ENCODE measurements around the gene ADD3.

The ADD3 gene

GRCh38 chr10:110118891-110119621, 111.3 kb downstream of the ADD3 start:
- Histone ChIP-seq H3K27me3 (ENCODE audit: insufficient read depth, low read length, poor library complexity) (no peaks in the 10 kb centered on the region), H3K27ac (ENCODE audit: low read length) (no peak overlapping the region), H3K4me2 (ENCODE audit: insufficient read depth, low read length) (no peak overlapping the region), H3K79me2 (ENCODE audit: insufficient read depth, low read length) (no peaks in the 10 kb centered on the region), H3K36me3 (ENCODE audit: insufficient read depth, low read length) (peaks cover 76% of the 10 kb centered on the region), H4K20me1 (ENCODE audit: insufficient read depth, low read length) (no peaks in the 10 kb centered on the region), H3K9me3 (ENCODE audit: insufficient read depth, low read length, severe bottlenecking) (no peaks in the 10 kb centered on the region), H3K9ac (ENCODE audit: low read depth, low read length) (no peak overlapping the region), H2AFZ (ENCODE audit: low read depth, low read length) (no peak overlapping the region), H3K4me1 (ENCODE audit: insufficient read depth, low read length) (no peaks in the 10 kb centered on the region), H3K4me3 (ENCODE audit: low read depth in 1 of 2, low read length in 2 of 2) (no peak overlapping the region)
- TF ChIP-seq CTCF (IDR thresholded peaks at IDR 0.05; ENCODE audit: borderline replicate concordance, extremely low read depth, low read length, poor library complexity, severe bottlenecking) (no peak), EZH2 (IDR thresholded peaks at IDR 0.05; ENCODE audit: borderline replicate concordance, low read depth, low read length, severe bottlenecking) (no peak)
- ATAC-seq (ENCODE audit: insufficient read depth, low read depth), result no peak
- no peak for DNase-seq

DNA sequence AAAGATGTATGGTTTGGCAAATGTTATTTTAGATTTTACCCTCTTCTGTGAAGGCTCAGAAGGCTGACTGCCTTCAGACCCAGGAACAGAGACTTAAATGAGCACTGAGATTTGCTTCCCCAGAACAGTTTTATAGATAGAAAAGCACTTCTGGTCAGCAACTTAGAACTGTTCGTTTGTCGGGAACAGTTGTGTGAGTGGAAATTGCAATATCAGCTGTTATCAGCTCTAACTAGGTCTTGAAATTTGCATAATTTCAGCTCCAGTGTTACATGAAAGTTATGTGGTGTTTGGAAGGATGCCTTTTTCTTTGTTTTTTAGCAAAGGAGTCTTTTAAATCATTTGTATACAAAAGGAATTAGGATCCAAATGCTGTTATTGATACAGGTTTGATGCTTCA, 115.8 kb downstream of the ADD3 start:
- Histone ChIP-seq H3K27me3 (ENCODE audit: insufficient read depth, low read length, poor library complexity) (no peaks in the 10 kb centered on the region), H3K4me3 (ENCODE audit: low read depth in 1 of 2, low read length in 2 of 2) (no peak overlapping the region), H2AFZ (ENCODE audit: low read depth, low read length) (no peak overlapping the region), H3K27ac (ENCODE audit: low read length) (no peak overlapping the region), H3K79me2 (ENCODE audit: insufficient read depth, low read length) (no peaks in the 10 kb centered on the region), H3K4me1 (ENCODE audit: insufficient read depth, low read length) (no peaks in the 10 kb centered on the region), H3K36me3 (ENCODE audit: insufficient read depth, low read length) (peaks cover 57% of the 10 kb centered on the region), H3K9ac (ENCODE audit: low read depth, low read length) (no peak overlapping the region), H4K20me1 (ENCODE audit: insufficient read depth, low read length) (no peaks in the 10 kb centered on the region), H3K4me2 (ENCODE audit: insufficient read depth, low read length) (no peak overlapping the region), H3K9me3 (ENCODE audit: insufficient read depth, low read length, severe bottlenecking) (no peaks in the 10 kb centered on the region)
- TF ChIP-seq EZH2 (IDR thresholded peaks at IDR 0.05; ENCODE audit: borderline replicate concordance, low read depth, low read length, severe bottlenecking), result no peak
- TF ChIP-seq CTCF (IDR thresholded peaks at IDR 0.05; ENCODE audit: borderline replicate concordance, extremely low read depth, low read length, poor library complexity, severe bottlenecking), result no peak
- no peak for DNase-seq
- ATAC-seq (ENCODE audit: insufficient read depth, low read depth), result no peak

DNA sequence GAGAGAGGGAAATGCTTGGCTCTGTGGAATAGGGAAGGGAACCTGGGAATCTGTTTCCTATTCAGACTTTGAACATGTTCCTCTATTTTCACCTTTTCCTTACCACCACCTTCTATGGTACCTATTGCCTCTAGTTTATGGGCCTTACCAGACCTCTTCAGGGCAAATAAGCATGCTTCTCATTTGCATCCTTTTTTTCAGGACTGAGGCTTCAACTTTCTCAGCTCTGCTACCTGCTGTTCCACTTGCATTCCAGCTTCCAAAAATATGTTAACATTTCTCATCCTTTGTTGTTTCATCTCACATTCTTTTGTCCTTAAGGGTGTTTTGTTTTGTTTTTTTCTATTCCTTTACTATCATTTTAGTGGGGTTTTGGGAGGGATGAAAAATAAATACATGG, 121.7 kb downstream of the ADD3 start:
- H3K36me3 ChIP-seq (ENCODE audit: insufficient read depth, low read length), result peaks cover 49% of the 10 kb centered on the region
- no peak for DNase-seq
- no peaks in the 10 kb centered on the region for H3K4me1 ChIP-seq (ENCODE audit: insufficient read depth, low read length)
- H3K27me3 ChIP-seq (ENCODE audit: insufficient read depth, low read length, poor library complexity), result no peaks in the 10 kb centered on the region
- H3K79me2 ChIP-seq (ENCODE audit: insufficient read depth, low read length), result no peaks in the 10 kb centered on the region
- H3K9me3 ChIP-seq (ENCODE audit: insufficient read depth, low read length, severe bottlenecking), result no peaks in the 10 kb centered on the region
- H3K9ac ChIP-seq (ENCODE audit: low read depth, low read length), result no peak overlapping the region
- H4K20me1 ChIP-seq (ENCODE audit: insufficient read depth, low read length), result no peaks in the 10 kb centered on the region
- H2AFZ ChIP-seq (ENCODE audit: low read depth, low read length), result no peak overlapping the region
- no peak overlapping the region for H3K4me3 ChIP-seq (ENCODE audit: low read depth in 1 of 2, low read length in 2 of 2)
- no peak overlapping the region for H3K27ac ChIP-seq (ENCODE audit: low read length)
- TF ChIP-seq EZH2 (IDR thresholded peaks at IDR 0.05; ENCODE audit: borderline replicate concordance, low read depth, low read length, severe bottlenecking) (no peak), CTCF (IDR thresholded peaks at IDR 0.05; ENCODE audit: borderline replicate concordance, extremely low read depth, low read length, poor library complexity, severe bottlenecking) (no peak)
- no peak for ATAC-seq (ENCODE audit: insufficient read depth, low read depth)
- H3K4me2 ChIP-seq (ENCODE audit: insufficient read depth, low read length), result no peak overlapping the region

Data from DND-41 (cell line).